ENCODE results near the gene COL10A1.
"Not testable (repeated sequence)": the region's sequence is repeated elsewhere in the genome, so short reads cannot be mapped to it uniquely, and the experiment has no call there.

COL10A1 gene

GRCh38 chr6:116118608-116119007 is 7.3 kb downstream of the COL10A1 start:
- DNase-seq: no peak

GRCh38 chr6:116115781-116116180 is 10.2 kb downstream of the COL10A1 start:
- no peak for DNase-seq

GRCh38 chr6:116113386-116113785 is 12.5 kb downstream of the COL10A1 start:
- DNase-seq: no peak

- peak; percentile 63 for DNase-seq
Observed at GRCh38 chr6:116111552-116112528, 14.1 kb downstream of the COL10A1 start.

GRCh38 chr6:116108836-116109235 is 17.1 kb downstream of the COL10A1 start:
- peak; percentile 20 for DNase-seq

- no peak for DNase-seq
Observed at GRCh38 chr6:116106146-116106545, 19.8 kb downstream of the COL10A1 start.

GRCh38 chr6:116105247-116105646 is 20.7 kb downstream of the COL10A1 start:
- no peak for DNase-seq

GRCh38 chr6:116104636-116105035 is 21.3 kb downstream of the COL10A1 start:
- peak; percentile 39 for DNase-seq

- DNase-seq: no peak
Observed at GRCh38 chr6:116102873-116103272, 23.1 kb downstream of the COL10A1 start.

- DNase-seq: no peak
Observed at GRCh38 chr6:116101790-116102189, 24.1 kb downstream of the COL10A1 start.

GRCh38 chr6:116101302-116101718 is 24.6 kb downstream of the COL10A1 start:
- DNase-seq: no peak

GRCh38 chr6:116100419-116101301 is 25.3 kb downstream of the COL10A1 start, which contains the start of gene NT5DC1:
TSS of gene NT5DC1 (plus strand) at chr6:116100853. CDS start at chr6:116100931, 78 bp downstream.
- DNase-seq: peak; percentile 91

GRCh38 chr6:116099036-116099435 is 26.9 kb downstream of the COL10A1 start:
- no peak for DNase-seq

- DNase-seq: no peak
Observed at GRCh38 chr6:116096979-116097816, 28.7 kb downstream of the COL10A1 start.

- DNase-seq: not testable (repeated sequence)
Observed at GRCh38 chr6:116096048-116096759, 29.7 kb downstream of the COL10A1 start.

GRCh38 chr6:116094041-116094440 is 31.9 kb downstream of the COL10A1 start:
- no peak for DNase-seq

GRCh38 chr6:116090251-116090650 is 35.7 kb downstream of the COL10A1 start:
- DNase-seq: no peak

GRCh38 chr6:116088946-116089345 is 37.0 kb downstream of the COL10A1 start:
- no peak for DNase-seq

- no peak for DNase-seq
Observed at GRCh38 chr6:116087437-116088027, 38.4 kb downstream of the COL10A1 start.

- no peak for DNase-seq
Observed at GRCh38 chr6:116084284-116084683, 41.6 kb downstream of the COL10A1 start.

GRCh38 chr6:116083052-116083451 is 42.9 kb downstream of the COL10A1 start:
- DNase-seq: no peak

All from NCI-H82 (cell line).